HUES48 (cell line): Measurements from ENCODE around the gene SLC8A3.

ENCODE experiments used
- H3K27ac ChIP-seq: one replicate; pipeline ENCODE4 v1.7.0; 2013; ENCODE audit warnings: low read depth, low read length, inconsistent platforms
- H3K27me3 ChIP-seq: 2 replicates; pipeline ENCODE4 v1.6.1; 2013; ENCODE audit warnings: mild to moderate bottlenecking, low read length; ENCODE audit not compliant: control insufficient read depth, insufficient read depth
- H3K36me3 ChIP-seq: 2 replicates; pipeline ENCODE4 v1.6.1; 2013; ENCODE audit warnings: low read length; ENCODE audit not compliant: control insufficient read depth, insufficient read depth
- H3K4me1 ChIP-seq: 2 replicates; pipeline ENCODE4 v1.6.1; 2013; ENCODE audit warnings: mild to moderate bottlenecking, low read length; ENCODE audit not compliant: control insufficient read depth, insufficient read depth
- H3K4me3 ChIP-seq: 2 replicates; pipeline ENCODE4 v1.5.1; 2013; ENCODE audit warnings: mild to moderate bottlenecking, low read depth, low read length
- H3K9ac ChIP-seq: 2 replicates; pipeline ENCODE4 v1.6.1; 2013; ENCODE audit warnings: mild to moderate bottlenecking, low read depth, low read length, moderate library complexity
- H3K9me3 ChIP-seq: 2 replicates; pipeline ENCODE4 v1.6.1; 2013; ENCODE audit warnings: low read length; ENCODE audit not compliant: control insufficient read depth, insufficient read depth

The SLC8A3 gene

GRCh38 chr14:70009961-70010360, 178.8 kb downstream of the SLC8A3 start:
- Histone ChIP-seq H3K4me1 (peaks cover 7% of the 10 kb centered on the region), H3K9ac (no peak overlapping the region), H3K27ac (no peak overlapping the region), H3K36me3 (no peaks in the 10 kb centered on the region), H3K27me3 (no peaks in the 10 kb centered on the region), H3K9me3 (no peaks in the 10 kb centered on the region), H3K4me3 (no peak overlapping the region)

DNA sequence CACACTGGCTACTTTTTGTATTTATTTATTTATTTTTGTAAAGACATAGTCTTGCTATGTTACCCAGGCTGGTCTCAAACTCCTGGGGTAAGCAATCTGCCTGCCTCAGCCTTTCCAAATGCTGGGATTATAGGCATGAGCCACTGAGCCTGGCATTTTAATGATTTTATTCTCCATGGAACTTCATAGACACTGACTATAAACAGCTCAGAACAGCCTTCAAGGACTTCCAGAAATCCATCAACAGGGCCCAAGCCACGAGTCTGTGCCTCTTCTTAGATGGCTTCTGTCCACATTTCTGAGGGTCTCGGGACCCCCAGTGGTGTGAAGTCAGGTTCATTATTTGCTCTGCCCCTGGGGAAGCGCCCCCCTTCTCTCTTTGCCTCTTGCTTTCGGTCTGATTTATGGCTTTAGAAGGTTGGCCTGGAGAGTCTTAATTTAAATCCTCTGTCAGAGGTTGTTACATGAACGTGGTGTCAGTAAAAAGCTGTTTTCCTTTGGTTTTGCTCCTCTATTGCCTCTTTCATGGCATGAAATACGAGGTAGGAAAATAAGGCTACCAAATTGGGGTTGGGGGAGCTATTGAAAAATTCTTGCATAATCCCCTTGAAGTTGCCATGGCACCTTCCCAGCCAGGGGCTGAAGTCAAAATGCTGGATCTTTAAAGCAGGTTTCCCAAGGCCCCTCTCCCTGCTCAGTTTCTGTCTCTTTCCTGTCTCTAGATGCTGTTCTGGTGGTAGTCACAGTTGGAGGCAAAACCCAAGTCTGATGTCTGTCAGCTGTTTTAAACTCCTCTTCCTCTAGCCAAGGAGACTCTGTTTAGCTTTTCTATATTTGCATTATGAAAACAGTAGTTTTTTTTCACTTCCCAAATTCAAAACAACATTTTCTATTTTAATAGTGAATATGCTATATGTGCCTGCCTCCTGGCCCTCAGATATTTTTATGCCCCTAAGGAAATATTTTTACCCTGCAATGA, 180.2 kb downstream of the SLC8A3 start:
- Histone ChIP-seq H3K27ac (peak overlapping the region; percentile 50), H3K4me1 (peaks cover 7% of the 10 kb centered on the region), H3K27me3 (no peaks in the 10 kb centered on the region), H3K4me3 (no peak overlapping the region), H3K9me3 (no peaks in the 10 kb centered on the region), H3K36me3 (no peaks in the 10 kb centered on the region), H3K9ac (no peak overlapping the region)

- Histone ChIP-seq H3K36me3 (no peaks in the 10 kb centered on the region), H3K27me3 (no peaks in the 10 kb centered on the region), H3K4me1 (peaks cover 7% of the 10 kb centered on the region), H3K4me3 (no peak overlapping the region), H3K9me3 (no peaks in the 10 kb centered on the region), H3K27ac (no peak overlapping the region), H3K9ac (no peak overlapping the region)
Measured at GRCh38 chr14:70006699-70007098, 182.1 kb downstream of the SLC8A3 start.

- Histone ChIP-seq H3K9ac (no peak overlapping the region), H3K27me3 (no peaks in the 10 kb centered on the region), H3K27ac (no peak overlapping the region), H3K9me3 (no peaks in the 10 kb centered on the region), H3K36me3 (no peaks in the 10 kb centered on the region), H3K4me3 (no peak overlapping the region), H3K4me1 (peaks cover 7% of the 10 kb centered on the region)
Measured at GRCh38 chr14:70005281-70005805, 183.4 kb downstream of the SLC8A3 start.

GRCh38 chr14:70004791-70005190, 184.0 kb downstream of the SLC8A3 start:
- H3K4me3 ChIP-seq = no peak overlapping the region
- no peak overlapping the region for H3K27ac ChIP-seq
- H3K9me3 ChIP-seq = no peaks in the 10 kb centered on the region
- no peak overlapping the region for H3K9ac ChIP-seq
- peaks cover 7% of the 10 kb centered on the region for H3K4me1 ChIP-seq
- no peaks in the 10 kb centered on the region for H3K36me3 ChIP-seq
- H3K27me3 ChIP-seq = no peaks in the 10 kb centered on the region

DNA sequence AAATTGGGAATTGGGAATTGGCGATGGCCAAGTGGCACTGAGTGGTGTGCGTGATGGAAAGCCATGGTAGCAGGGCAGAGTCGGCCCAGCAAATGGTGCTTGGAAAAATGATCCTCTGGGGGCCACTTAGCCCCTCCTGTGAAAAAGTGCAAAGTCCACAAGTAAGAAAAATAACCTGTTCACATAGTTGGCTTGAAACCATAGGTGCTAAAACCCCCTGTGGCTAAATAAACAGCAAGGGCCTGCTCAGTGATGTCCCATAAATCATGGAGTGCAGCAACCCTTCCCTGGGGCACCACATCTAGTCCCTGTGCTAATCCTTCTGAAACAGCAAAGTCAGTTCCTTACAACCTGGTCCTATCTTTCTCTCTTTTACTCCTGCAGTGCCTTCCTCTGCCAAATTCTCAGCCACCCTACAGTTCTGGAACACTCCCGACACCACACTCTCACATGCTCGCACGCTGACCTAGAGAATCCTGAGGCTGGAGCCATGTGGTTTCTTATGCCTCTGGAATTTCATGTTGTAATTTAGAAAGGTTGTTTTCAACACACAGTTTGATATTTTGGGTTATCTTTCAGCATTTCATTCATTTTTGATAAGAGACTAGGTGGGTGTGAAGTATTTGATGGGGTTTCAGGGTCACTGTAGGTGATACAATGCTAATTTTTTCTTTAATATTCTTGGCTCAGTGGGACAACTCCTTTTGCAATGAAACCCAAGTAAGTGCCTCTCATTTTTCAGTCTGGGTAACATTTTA, 186.0 kb downstream of the SLC8A3 start:
- no peaks in the 10 kb centered on the region for H3K36me3 ChIP-seq
- no peak overlapping the region for H3K4me3 ChIP-seq
- H3K27me3 ChIP-seq = no peaks in the 10 kb centered on the region
- H3K9me3 ChIP-seq = no peaks in the 10 kb centered on the region
- no peaks in the 10 kb centered on the region for H3K4me1 ChIP-seq
- no peak overlapping the region for H3K9ac ChIP-seq
- H3K27ac ChIP-seq = no peak overlapping the region

DNA sequence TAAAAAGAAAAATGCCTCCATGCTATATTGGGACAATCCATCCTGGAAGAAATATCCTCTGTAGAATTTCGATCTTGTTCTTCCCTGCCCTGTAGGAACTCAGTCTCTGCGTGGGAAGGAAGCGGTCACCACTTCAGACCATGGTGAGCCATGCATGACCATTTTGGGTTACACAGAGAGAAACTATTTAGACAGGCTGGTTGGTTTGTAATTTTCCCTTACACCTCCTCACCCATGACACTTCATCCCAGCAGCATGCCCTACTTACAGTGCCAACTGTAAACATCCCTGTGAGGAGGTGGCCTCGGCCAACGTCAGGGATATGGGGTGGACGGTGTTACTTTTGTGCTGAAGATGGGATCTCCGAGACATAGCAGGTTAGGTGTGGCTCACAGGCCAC, 188.2 kb downstream of the SLC8A3 start:
- H3K27me3 ChIP-seq = no peaks in the 10 kb centered on the region
- no peaks in the 10 kb centered on the region for H3K36me3 ChIP-seq
- no peaks in the 10 kb centered on the region for H3K9me3 ChIP-seq
- H3K4me1 ChIP-seq = no peaks in the 10 kb centered on the region
- no peak overlapping the region for H3K27ac ChIP-seq
- no peak overlapping the region for H3K9ac ChIP-seq
- no peak overlapping the region for H3K4me3 ChIP-seq

DNA sequence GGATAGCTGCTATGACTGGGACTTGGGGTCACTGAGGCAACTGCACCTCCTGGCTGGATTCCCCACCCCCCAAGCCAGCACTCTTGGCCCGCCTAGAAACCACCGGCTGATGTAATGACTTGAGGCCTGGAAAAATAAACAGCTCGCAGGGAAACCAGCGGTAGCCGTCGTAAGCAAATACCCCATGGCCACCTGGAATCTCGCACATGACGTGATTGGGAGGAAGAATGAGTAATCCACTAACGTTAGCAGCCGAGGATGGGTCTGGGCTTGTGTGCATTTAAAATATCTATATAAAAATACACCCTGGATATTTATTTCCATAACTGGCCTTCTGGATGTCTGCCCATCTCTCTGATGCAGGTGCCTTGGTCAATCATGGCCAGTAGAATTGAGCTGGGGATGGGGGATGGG, 189.5 kb downstream of the SLC8A3 start:
- no peaks in the 10 kb centered on the region for H3K4me1 ChIP-seq
- no peak overlapping the region for H3K9ac ChIP-seq
- no peak overlapping the region for H3K4me3 ChIP-seq
- H3K9me3 ChIP-seq = no peaks in the 10 kb centered on the region
- no peaks in the 10 kb centered on the region for H3K27me3 ChIP-seq
- H3K36me3 ChIP-seq = no peaks in the 10 kb centered on the region
- H3K27ac ChIP-seq = no peak overlapping the region

- Histone ChIP-seq H3K9ac (no peak overlapping the region), H3K36me3 (no peaks in the 10 kb centered on the region), H3K9me3 (no peaks in the 10 kb centered on the region), H3K4me3 (no peak overlapping the region), H3K27ac (no peak overlapping the region), H3K4me1 (no peaks in the 10 kb centered on the region), H3K27me3 (no peaks in the 10 kb centered on the region)
Measured at GRCh38 chr14:69997849-69998248, 190.9 kb downstream of the SLC8A3 start.

DNA sequence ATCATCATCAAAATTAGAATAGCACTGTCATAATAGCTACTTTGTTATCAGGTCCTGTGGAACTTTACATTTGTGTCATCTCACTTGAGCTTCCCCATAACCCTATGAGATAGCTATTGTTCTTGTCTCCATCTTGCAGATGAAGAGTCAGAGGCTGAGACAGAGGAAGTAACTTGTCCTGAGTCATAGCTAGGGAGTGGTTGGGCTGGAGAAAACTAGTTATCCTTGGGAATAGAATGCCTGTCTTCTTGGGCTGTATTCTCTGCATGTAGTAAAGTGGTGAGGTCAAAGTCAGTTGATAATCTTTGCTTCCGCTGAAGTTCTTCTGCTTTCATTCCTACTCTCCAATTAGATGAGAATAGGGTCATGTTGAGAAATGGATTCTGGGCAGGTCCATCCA, 192.5 kb downstream of the SLC8A3 start:
- Histone ChIP-seq H3K9ac (no peak overlapping the region), H3K27ac (no peak overlapping the region), H3K9me3 (no peaks in the 10 kb centered on the region), H3K4me1 (no peaks in the 10 kb centered on the region), H3K36me3 (no peaks in the 10 kb centered on the region), H3K27me3 (no peaks in the 10 kb centered on the region), H3K4me3 (no peak overlapping the region)
